K562 (cell line): ENCODE results near the gene KDM4C. TPM values are rescaled to one million over a fixed set of nuclear protein-coding genes. Genes with fewer than 3 reads are reported as not detected.

Source experiments
- ATAC-seq: fragments of 200-7000 bp; cut with Tn5 transposase; 3 replicates; pipeline ENCODE4 v1.9.1; 2020; ENCODE audit warnings: moderate library complexity
- BruUV-seq: library from RNA; stranded (reverse); fragments of 400-500 nt; replicated peaks from 2 replicates; lab custom pipeline; 2021; lab: Mats Ljungman, UMichigan
- CTCF ChIA-PET: fragments of 300-600 bp; formaldehyde crosslinking; extraction: SDS; loops from one replicate; lab custom pipeline; 2021; ENCODE audit warnings: low intra/inter-chr PET ratio; lab: Yijun Ruan, JAX
- POLR2A ChIA-PET: fragments of 300-600, 350-650 bp; sonication (Branson Sonifier 250); formaldehyde crosslinking; extraction: SDS; loops from one replicate; lab custom pipeline; 2021; ENCODE audit warnings: antibody characterized with exemption, inconsistent platforms; lab: Yijun Ruan, JAX
- DNase-seq, 4 experiments: peaks; one replicate each; pipeline versions ENCODE4 v3.0.0 to v3.0.0-alpha.2; 2011 to 2018; ENCODE audit warnings: low spot score in 3 of 4, mixed read lengths in 3 of 4; ENCODE audit errors: extremely low read depth in 1 of 4
- FAIRE-seq: peaks from 2 replicates; lab custom pipeline; 2011; peaks lifted over from hg19 to GRCh38; lab: Jason Lieb, UNC
- H2AFZ ChIP-seq: 2 replicates; pipeline ENCODE4 v1.6.0; 2011; ENCODE audit warnings: low read depth, low read length, control low read depth, inconsistent platforms
- H3K27ac ChIP-seq: fragments of 200-600 bp; 3 replicates; pipeline ENCODE4 v1.8.0; 2011; ENCODE audit warnings: low read depth, mild to moderate bottlenecking, control low read depth, inconsistent platforms, low read length, moderate library complexity, mixed read lengths; ENCODE audit errors: extremely low read depth
- H3K27me3 ChIP-seq, 2 experiments: fragments of 300-600 bp in 1 of 2; 2 replicates in 1 of 2; 3 replicates in 1 of 2; pipeline versions ENCODE4 v1.6.0 to v1.8.0; 2011; ENCODE audit warnings: inconsistent platforms in 2 of 2, low read length in 2 of 2, mild to moderate bottlenecking in 1 of 2, mixed read lengths in 1 of 2, moderate library complexity in 1 of 2; ENCODE audit not compliant: control insufficient read depth in 2 of 2, insufficient read depth in 2 of 2
- H3K36me3 ChIP-seq: fragments of 300-600 bp; 3 replicates; pipeline ENCODE4 v1.8.0; 2011; ENCODE audit warnings: mild to moderate bottlenecking, low read length, inconsistent platforms; ENCODE audit not compliant: control insufficient read depth, insufficient read depth
- H3K4me1 ChIP-seq, 2 experiments: fragments of 200-600 bp in 1 of 2; replicated peaks in 1 of 2; 2 replicates in 1 of 2; 3 replicates in 1 of 2; pipeline versions ENCODE4 v1.5.1 to v1.8.0; 2011; ENCODE audit warnings: inconsistent platforms in 2 of 2, low read length in 2 of 2, mild to moderate bottlenecking in 1 of 2, mixed read lengths in 1 of 2, moderate library complexity in 1 of 2; ENCODE audit not compliant: control insufficient read depth in 2 of 2, insufficient read depth in 2 of 2
- H3K4me2 ChIP-seq: 2 replicates; pipeline ENCODE4 v1.6.1; 2011; ENCODE audit warnings: low read length, control low read depth, inconsistent platforms, mixed read lengths; ENCODE audit not compliant: insufficient read depth
- H3K4me3 ChIP-seq: fragments of 200-600 bp; sonication (generic), shearing (Covaris generic); 2 replicates; pipeline ENCODE4 v1.5.1; 2016; ENCODE audit warnings: control low read depth, inconsistent platforms
- H3K79me2 ChIP-seq: fragments of 200-600 bp; 3 replicates; pipeline ENCODE4 v1.8.0; 2011; ENCODE audit warnings: low read length, inconsistent platforms; ENCODE audit not compliant: control insufficient read depth, insufficient read depth
- H3K9ac ChIP-seq, 2 experiments: 2 replicates each; pipeline versions ENCODE4 v1.6.0 to v1.6.1; 2011; ENCODE audit warnings: low read depth in 2 of 2, low read length in 2 of 2, control low read depth in 1 of 2, inconsistent platforms in 1 of 2, mild to moderate bottlenecking in 1 of 2, mixed read lengths in 1 of 2; ENCODE audit not compliant: insufficient read depth in 1 of 2
- H3K9me1 ChIP-seq: one replicate; pipeline ENCODE4 v1.6.0; 2011; ENCODE audit warnings: inconsistent platforms, mild to moderate bottlenecking, low read length, moderate library complexity; ENCODE audit not compliant: control insufficient read depth, insufficient read depth
- H3K9me3 ChIP-seq: replicated peaks from 2 replicates; pipeline ENCODE4 v1.5.1; 2011; ENCODE audit warnings: low read depth, low read length, inconsistent platforms; ENCODE audit not compliant: control insufficient read depth, insufficient read depth
- H4K20me1 ChIP-seq: replicated peaks from 2 replicates; pipeline ENCODE4 v1.6.1; 2011; ENCODE audit warnings: low read length, inconsistent platforms, mixed read lengths; ENCODE audit not compliant: control insufficient read depth, insufficient read depth
- CCNT2 ChIP-seq: IDR thresholded peaks from 2 replicates; pipeline ENCODE4 v1.6.1; 2011; ENCODE audit warnings: borderline replicate concordance, low read depth, mild to moderate bottlenecking, moderate library complexity, mixed read lengths, low read length; ENCODE audit not compliant: insufficient read length; ENCODE audit errors: extremely low read depth
- GABPA ChIP-seq: fragments of 200-800 bp; sonication (Bioruptor generic); conservative IDR thresholded peaks from 2 replicates; pipeline ENCODE4 v1.6.1; 2016; ENCODE audit warnings: low read depth, missing genetic modification characterization, missing compliant biosample characterization
- HCFC1 ChIP-seq: IDR thresholded peaks from 2 replicates; pipeline ENCODE4 v1.6.1; 2012; ENCODE audit warnings: low read depth, low read length, improper control_type of control experiment
- KAT8 ChIP-seq: fragments of 450-650 bp; IDR thresholded peaks from 2 replicates; pipeline ENCODE4 v1.6.1; 2016; ENCODE audit warnings: low read depth, mild to moderate bottlenecking
- KLF10 ChIP-seq: fragments of 250-450 bp; sonication (Bioruptor Pico); IDR thresholded peaks from 2 replicates; pipeline ENCODE4 v1.6.1; 2021; ENCODE audit warnings: matching md5 sums
- MEF2A ChIP-seq: IDR thresholded peaks from 2 replicates; pipeline ENCODE4 v1.6.1; 2011; ENCODE audit warnings: low read depth, mild to moderate bottlenecking, low read length, moderate library complexity; ENCODE audit not compliant: control insufficient read depth
- PHF20 ChIP-seq: fragments of 450-650 bp; IDR thresholded peaks from 2 replicates; pipeline ENCODE4 v1.6.1; 2018; ENCODE audit not compliant: partially characterized antibody
- SAFB ChIP-seq: fragments of 200-400 bp; formaldehyde crosslinking; IDR thresholded peaks from 2 replicates; pipeline ENCODE4 v1.6.1; 2017; ENCODE audit warnings: low read depth, low read length, borderline replicate concordance
- TEAD4 ChIP-seq, 2 experiments: sonication (generic) in 1 of 2; formaldehyde crosslinking in 1 of 2; IDR thresholded peaks; 2 replicates each; pipeline versions ENCODE4 v1.6.1 to v1.8.0; 2012 to 2022; ENCODE audit warnings: borderline replicate concordance in 1 of 2, inconsistent platforms in 1 of 2, low read length in 1 of 2, mild to moderate bottlenecking in 1 of 2, missing genetic modification reagents in 1 of 2
- YBX1 ChIP-seq: fragments of 450-650 bp; IDR thresholded peaks from 2 replicates; pipeline ENCODE4 v1.7.1; 2016; ENCODE audit warnings: mild to moderate bottlenecking
- ZBTB17 ChIP-seq: fragments of 450-650 bp; formaldehyde crosslinking; IDR thresholded peaks from 2 replicates; pipeline ENCODE4 v1.4.0; 2020; ENCODE audit warnings: mild to moderate bottlenecking
- ZNF253 ChIP-seq: fragments of 250-450 bp; sonication (Bioruptor Pico); conservative IDR thresholded peaks from 2 replicates; pipeline ENCODE4 v1.6.1; 2021; ENCODE audit warnings: mild to moderate bottlenecking
- ZNF347 ChIP-seq: fragments of 450-650 bp; formaldehyde crosslinking; IDR thresholded peaks from 2 replicates; pipeline ENCODE4 v1.4.0; 2020; ENCODE audit warnings: low read depth, mild to moderate bottlenecking, moderate library complexity
- ZSCAN32 ChIP-seq: fragments of 450-650 bp; formaldehyde crosslinking; IDR thresholded peaks from 2 replicates; pipeline ENCODE4 v1.4.0; 2020; ENCODE audit warnings: mild to moderate bottlenecking, moderate library complexity
- whole genome bisulfite sequencing: fragments of 100-300 bp; shearing (Covaris generic); methylation state at CpG from one replicate; pipeline ENCODE4 v1.1.6; 2016; ENCODE audit warnings: low coverage, mixed read lengths; ENCODE audit not compliant: insufficient coverage; ENCODE audit errors: missing lambda C conversion rate; 5-methylcytosine and 5-hydroxymethylcytosine counted together
- in situ Hi-C: fragments of 300-500 bp; cut with MboI; formaldehyde crosslinking; loops from 4 replicates; pipeline ENCODE4 v1.15.0; 2018; ENCODE audit warnings: inconsistent platforms, mixed read lengths
- intact Hi-C: fragments of 100-400 bp; cut with micrococcal nuclease; formaldehyde crosslinking; loops from 2 replicates; pipeline ENCODE4 v1.14.2; 2022
- polyA plus RNA-seq, 8 experiments: library from polyadenylated mRNA; depleted of rRNA in 4 of 8; stranded (reverse) in 5 of 8; unstranded in 3 of 8; fragments of >200 nt; fragmentation: Nextera tagmentation in 2 of 8; fragmentation: Illumina TruSeq in 1 of 8; extraction: Ambion mirVana in 2 of 8; extraction: Trizol in 1 of 8; gene quantifications; 2 replicates each; pipeline versions ENCODE4 v1.2.1 to v1.2.3, GENCODE V29; 2011 to 2014; ENCODE audit warnings: inconsistent platforms in 1 of 8, missing spikeins in 1 of 8
- total RNA-seq, 7 experiments: library from RNA; depleted of rRNA in 6 of 7; stranded (reverse); fragments of >200 nt in 6 of 7; fragmentation: Illumina TruSeq in 2 of 7; extraction: Trizol in 2 of 7; gene quantifications; 2 replicates each; pipeline versions ENCODE4 v1.2.1 to v1.2.3, GENCODE V29; 2011 to 2021; ENCODE audit warnings: low replicate concordance in 1 of 7
- TF ChIP-seq, protein P1 (sequence below): fragments of 250-450 bp; sonication (Bioruptor Pico); IDR thresholded peaks from 2 replicates; pipeline ENCODE4 v1.8.0; 2022; ENCODE audit warnings: moderate library complexity, mild to moderate bottlenecking, inconsistent platforms
- TF ChIP-seq, protein P2 (sequence below): fragments of 250-450 bp; sonication (Bioruptor Pico); IDR thresholded peaks from 2 replicates; pipeline ENCODE4 v1.5.0; 2020; ENCODE audit warnings: mild to moderate bottlenecking
- TF ChIP-seq, protein P3 (sequence below): fragments of 450-650 bp; IDR thresholded peaks from 2 replicates; pipeline ENCODE4 v1.6.1; 2014; ENCODE audit warnings: low read depth, mild to moderate bottlenecking, moderate library complexity, borderline replicate concordance

Gene KDM4C
- total and polyA plus RNA-seq, 9 of the 15 experiments (the other 6 are each of a cell fraction or from before 2014, with no cell fraction given) = 5.4 to 17.0 (median 12.6) TPM

DNA sequence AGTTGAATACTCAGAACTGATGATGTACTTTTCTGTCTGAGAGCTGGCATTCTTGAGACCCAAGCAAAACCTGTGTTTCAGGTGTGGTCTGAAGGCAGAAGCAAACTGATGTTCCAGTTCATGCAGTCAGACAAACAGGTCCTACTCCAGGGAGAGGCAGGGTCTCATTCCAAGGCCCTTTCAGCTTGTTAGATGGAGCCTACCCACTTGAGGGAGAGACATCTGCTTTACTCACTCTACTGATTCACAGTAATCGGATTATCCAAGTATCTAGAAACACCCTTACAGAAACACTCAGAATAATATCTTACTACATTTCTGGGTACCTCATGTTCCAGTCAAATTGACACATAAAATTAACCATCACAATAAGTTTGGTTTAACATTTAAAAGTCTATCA is 207.8 kb downstream of the KDM4C start (continued):
- TF ChIP-seq TEAD4 (IDR thresholded peaks at IDR 0.05; ENCODE audit: low read length) (no peak), TEAD4 (CRISPR knock-in tag; IDR thresholded peaks at IDR 0.05; ENCODE audit: borderline replicate concordance) (no peak), YBX1 (no peak), HCFC1 (no peak), GABPA (tag) (no peak), PHF20 (no peak)

DNA sequence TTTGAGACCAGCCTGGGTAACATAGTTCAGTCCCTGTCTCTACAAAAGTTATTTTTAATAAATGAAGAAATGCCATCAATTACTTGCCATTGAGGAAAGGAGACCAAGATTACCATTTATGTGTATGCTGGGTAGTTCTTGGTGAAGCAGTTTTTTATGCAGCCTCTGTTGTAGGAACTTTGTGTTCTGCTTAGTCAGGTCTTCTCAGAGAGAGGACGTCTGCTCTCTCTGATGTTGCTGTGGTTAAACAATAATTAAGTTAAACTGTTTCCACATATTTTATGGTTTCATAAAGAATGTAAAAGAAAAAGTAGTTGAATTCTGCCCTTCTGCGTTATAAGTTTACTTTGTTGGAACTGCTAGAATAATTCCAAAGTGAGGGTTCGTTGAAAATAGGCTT is 210.5 kb downstream of the KDM4C start:
- intact Hi-C loops (no loop called here), in situ Hi-C loops (no loop called here)
- no peaks in the 10 kb centered on the region for H3K9me3 ChIP-seq
- TF ChIP-seq MEF2A (no peak), KLF10 (CRISPR knock-in tag) (no peak), ZNF253 (CRISPR knock-in tag) (no peak), ZNF347 (CRISPR knock-in tag) (no peak), SAFB (no peak), KAT8 (no peak), CCNT2 (no peak), ZBTB17 (CRISPR knock-in tag) (no peak), ZSCAN32 (no peak)
- TF ChIP-seq, protein P1, sequence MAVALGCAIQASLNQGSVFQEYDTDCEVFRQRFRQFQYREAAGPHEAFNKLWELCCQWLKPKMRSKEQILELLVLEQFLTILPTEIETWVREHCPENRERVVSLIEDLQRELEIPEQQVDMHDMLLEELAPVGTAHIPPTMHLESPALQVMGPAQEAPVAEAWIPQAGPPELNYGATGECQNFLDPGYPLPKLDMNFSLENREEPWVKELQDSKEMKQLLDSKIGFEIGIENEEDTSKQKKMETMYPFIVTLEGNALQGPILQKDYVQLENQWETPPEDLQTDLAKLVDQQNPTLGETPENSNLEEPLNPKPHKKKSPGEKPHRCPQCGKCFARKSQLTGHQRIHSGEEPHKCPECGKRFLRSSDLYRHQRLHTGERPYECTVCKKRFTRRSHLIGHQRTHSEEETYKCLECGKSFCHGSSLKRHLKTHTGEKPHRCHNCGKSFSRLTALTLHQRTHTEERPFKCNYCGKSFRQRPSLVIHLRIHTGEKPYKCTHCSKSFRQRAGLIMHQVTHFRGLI (CRISPR knock-in tag) = no peak
- TF ChIP-seq, protein P2, sequence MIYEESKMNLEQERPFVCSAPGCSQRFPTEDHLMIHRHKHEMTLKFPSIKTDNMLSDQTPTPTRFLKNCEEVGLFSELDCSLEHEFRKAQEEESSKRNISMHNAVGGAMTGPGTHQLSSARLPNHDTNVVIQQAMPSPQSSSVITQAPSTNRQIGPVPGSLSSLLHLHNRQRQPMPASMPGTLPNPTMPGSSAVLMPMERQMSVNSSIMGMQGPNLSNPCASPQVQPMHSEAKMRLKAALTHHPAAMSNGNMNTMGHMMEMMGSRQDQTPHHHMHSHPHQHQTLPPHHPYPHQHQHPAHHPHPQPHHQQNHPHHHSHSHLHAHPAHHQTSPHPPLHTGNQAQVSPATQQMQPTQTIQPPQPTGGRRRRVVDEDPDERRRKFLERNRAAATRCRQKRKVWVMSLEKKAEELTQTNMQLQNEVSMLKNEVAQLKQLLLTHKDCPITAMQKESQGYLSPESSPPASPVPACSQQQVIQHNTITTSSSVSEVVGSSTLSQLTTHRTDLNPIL (CRISPR knock-in tag) = no peak
- TF ChIP-seq, protein P3, sequence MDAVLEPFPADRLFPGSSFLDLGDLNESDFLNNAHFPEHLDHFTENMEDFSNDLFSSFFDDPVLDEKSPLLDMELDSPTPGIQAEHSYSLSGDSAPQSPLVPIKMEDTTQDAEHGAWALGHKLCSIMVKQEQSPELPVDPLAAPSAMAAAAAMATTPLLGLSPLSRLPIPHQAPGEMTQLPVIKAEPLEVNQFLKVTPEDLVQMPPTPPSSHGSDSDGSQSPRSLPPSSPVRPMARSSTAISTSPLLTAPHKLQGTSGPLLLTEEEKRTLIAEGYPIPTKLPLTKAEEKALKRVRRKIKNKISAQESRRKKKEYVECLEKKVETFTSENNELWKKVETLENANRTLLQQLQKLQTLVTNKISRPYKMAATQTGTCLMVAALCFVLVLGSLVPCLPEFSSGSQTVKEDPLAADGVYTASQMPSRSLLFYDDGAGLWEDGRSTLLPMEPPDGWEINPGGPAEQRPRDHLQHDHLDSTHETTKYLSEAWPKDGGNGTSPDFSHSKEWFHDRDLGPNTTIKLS = no peak

More for the DNA sequence above, 210.5 kb downstream of the KDM4C start:
- BruUV-seq = no TSS peak
- 59% methylated on average over 3 of the region's 3 CpGs for WGBS
- no peak overlapping the region for H3K27ac ChIP-seq
- H3K79me2 ChIP-seq = no peaks in the 10 kb centered on the region
- no peak for ATAC-seq
- no peaks in the 10 kb centered on the region for H3K27me3 ChIP-seq
- no peak overlapping the region for H3K4me2 ChIP-seq
- no peak for FAIRE-seq
- H3K36me3 ChIP-seq = no peaks in the 10 kb centered on the region; the same call in 2 of the 3 replicates
- no peak overlapping the region for H3K9ac ChIP-seq
- H3K4me3 ChIP-seq = no peak overlapping the region
- ChIA-PET CTCF (no interaction called here), POLR2A (no interaction called here)
- H3K4me1 ChIP-seq = no peaks in the 10 kb centered on the region
- no peak for DNase-seq
- no peaks in the 10 kb centered on the region for H3K9me1 ChIP-seq
- H2AFZ ChIP-seq = no peak overlapping the region
- no peaks in the 10 kb centered on the region for H4K20me1 ChIP-seq
